HG03520 (cell line): ENCODE data around the gene LRRTM3.

Experiments
- ATAC-seq: cut with Tn5 transposase; IDR thresholded peaks from one replicate; pipeline ENCODE4 v1.9.1; 2021; ENCODE audit warnings: mild to moderate bottlenecking, moderate library complexity; ENCODE audit not compliant: unreplicated experiment

Gene LRRTM3

GRCh38 chr10:66931949-66932343, 6.1 kb downstream of the LRRTM3 start:
- ATAC-seq, result no peak

- no peak for ATAC-seq
These were observed 8.9 kb downstream of the LRRTM3 start for GRCh38 chr10:66934711-66935110.

- no peak for ATAC-seq
These were observed 15.1 kb downstream of the LRRTM3 start for GRCh38 chr10:66940965-66941364.

GRCh38 chr10:66941491-66941890, 15.7 kb downstream of the LRRTM3 start:
- no peak for ATAC-seq

- ATAC-seq, result no peak
These were observed 16.6 kb downstream of the LRRTM3 start for GRCh38 chr10:66942407-66942806.

- no peak for ATAC-seq
These were observed 17.8 kb downstream of the LRRTM3 start for GRCh38 chr10:66943590-66943989.

- no peak for ATAC-seq
These were observed 26.1 kb downstream of the LRRTM3 start for GRCh38 chr10:66951896-66952295.

GRCh38 chr10:66958466-66958865, 32.6 kb downstream of the LRRTM3 start:
- ATAC-seq, result no peak

GRCh38 chr10:66964946-66965345, 39.1 kb downstream of the LRRTM3 start:
- no peak for ATAC-seq

- ATAC-seq, result no peak
These were observed 54.5 kb downstream of the LRRTM3 start for GRCh38 chr10:66980246-66980815.

- ATAC-seq, result no peak
These were observed 55.7 kb downstream of the LRRTM3 start for GRCh38 chr10:66981361-66982052.

GRCh38 chr10:66982053-66982420, 56.2 kb downstream of the LRRTM3 start:
- no peak for ATAC-seq

GRCh38 chr10:66982792-66983474, 57.1 kb downstream of the LRRTM3 start:
- no peak for ATAC-seq

GRCh38 chr10:66983475-66983818, 57.6 kb downstream of the LRRTM3 start:
- no peak for ATAC-seq

- ATAC-seq, result peak; percentile 45
These were observed 64.5 kb downstream of the LRRTM3 start for GRCh38 chr10:66990143-66990830.

- no peak for ATAC-seq
These were observed 71.2 kb downstream of the LRRTM3 start for GRCh38 chr10:66996996-66997395.

GRCh38 chr10:66999762-67000545, 74.1 kb downstream of the LRRTM3 start:
- ATAC-seq, result no peak

- ATAC-seq, result no peak
These were observed 78.9 kb downstream of the LRRTM3 start for GRCh38 chr10:67004690-67005089.

GRCh38 chr10:67005981-67006380, 80.1 kb downstream of the LRRTM3 start:
- no peak for ATAC-seq

GRCh38 chr10:67011480-67011879, 85.6 kb downstream of the LRRTM3 start:
- ATAC-seq, result no peak

- no peak for ATAC-seq
These were observed 86.1 kb downstream of the LRRTM3 start for GRCh38 chr10:67011981-67012380.
